B cell (primary cell): Measurements from ENCODE around the gene MIDN.

Source experiments
- CTCF ChIP-seq: fragments of 200-600 bp; IDR thresholded peaks from one replicate; pipeline ENCODE4 v1.8.0; 2022; ENCODE audit warnings: antibody characterized with exemption, mild to moderate bottlenecking
- EZH2 ChIP-seq: IDR thresholded peaks from 2 replicates; pipeline ENCODE4 v1.6.1; 2012; ENCODE audit warnings: borderline replicate concordance, low read depth, mild to moderate bottlenecking, moderate library complexity, low read length; ENCODE audit not compliant: insufficient read depth, poor library complexity, severe bottlenecking

DNA sequence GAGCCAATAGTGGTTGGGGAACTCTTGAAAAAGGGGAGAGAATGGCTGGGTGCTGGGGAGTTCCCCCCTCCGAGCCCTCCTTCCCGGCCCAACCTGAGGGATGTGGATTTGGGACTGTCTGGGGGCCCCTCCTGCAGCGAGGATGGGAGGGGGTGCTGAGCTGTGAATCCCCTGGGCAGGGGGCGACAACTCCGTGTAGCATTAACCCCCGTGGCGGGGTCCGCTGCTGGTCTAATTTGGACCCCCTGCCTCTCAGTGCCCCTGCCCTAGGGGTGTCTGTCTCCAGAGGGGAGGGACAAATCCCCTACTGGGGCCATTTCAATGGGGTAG, 9.7 kb downstream of the MIDN start:
- TF ChIP-seq CTCF (no peak), EZH2 (no peak)
